ENCODE measurements around the gene MYBPHL.

The MYBPHL gene

DNA sequence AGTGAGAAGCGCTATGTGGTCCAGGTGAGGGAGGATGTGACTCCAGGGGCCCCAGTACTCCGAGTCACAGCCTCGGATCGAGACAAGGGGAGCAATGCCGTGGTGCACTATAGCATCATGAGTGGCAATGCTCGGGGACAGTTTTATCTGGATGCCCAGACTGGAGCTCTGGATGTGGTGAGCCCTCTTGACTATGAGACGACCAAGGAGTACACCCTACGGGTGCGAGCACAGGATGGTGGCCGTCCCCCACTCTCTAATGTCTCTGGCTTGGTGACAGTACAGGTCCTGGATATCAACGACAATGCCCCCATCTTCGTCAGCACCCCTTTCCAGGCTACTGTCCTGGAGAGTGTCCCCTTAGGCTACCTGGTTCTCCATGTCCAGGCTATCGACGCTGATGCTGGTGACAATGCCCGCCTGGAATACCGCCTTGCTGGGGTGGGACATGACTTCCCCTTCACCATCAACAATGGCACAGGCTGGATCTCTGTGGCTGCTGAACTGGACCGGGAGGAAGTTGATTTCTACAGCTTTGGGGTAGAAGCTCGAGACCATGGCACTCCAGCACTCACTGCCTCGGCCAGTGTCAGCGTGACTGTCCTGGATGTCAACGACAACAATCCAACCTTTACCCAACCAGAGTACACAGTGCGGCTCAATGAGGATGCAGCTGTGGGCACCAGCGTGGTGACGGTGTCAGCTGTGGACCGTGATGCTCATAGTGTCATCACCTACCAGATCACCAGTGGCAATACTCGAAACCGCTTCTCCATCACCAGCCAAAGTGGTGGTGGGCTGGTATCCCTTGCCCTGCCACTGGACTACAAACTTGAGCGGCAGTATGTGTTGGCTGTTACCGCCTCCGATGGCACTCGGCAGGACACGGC, 55.3 kb downstream of the MYBPHL start:
- DNase-seq, result no peak

DNA sequence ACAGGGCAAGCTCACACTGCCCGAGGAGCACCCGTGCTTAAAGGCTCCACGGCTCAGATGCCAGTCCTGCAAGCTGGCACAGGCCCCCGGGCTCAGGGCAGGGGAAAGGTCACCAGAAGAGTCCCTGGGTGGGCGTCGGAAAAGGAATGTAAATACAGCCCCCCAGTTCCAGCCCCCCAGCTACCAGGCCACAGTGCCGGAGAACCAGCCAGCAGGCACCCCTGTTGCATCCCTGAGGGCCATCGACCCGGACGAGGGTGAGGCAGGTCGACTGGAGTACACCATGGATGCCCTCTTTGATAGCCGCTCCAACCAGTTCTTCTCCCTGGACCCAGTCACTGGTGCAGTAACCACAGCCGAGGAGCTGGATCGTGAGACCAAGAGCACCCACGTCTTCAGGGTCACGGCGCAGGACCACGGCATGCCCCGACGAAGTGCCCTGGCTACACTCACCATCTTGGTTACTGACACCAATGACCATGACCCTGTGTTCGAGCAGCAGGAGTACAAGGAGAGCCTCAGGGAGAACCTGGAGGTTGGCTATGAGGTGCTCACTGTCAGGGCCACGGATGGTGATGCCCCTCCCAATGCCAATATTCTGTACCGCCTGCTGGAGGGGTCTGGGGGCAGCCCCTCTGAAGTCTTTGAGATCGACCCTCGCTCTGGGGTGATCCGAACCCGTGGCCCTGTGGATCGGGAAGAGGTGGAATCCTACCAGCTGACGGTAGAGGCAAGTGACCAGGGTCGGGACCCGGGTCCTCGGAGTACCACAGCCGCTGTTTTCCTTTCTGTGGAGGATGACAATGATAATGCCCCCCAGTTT, 56.1 kb downstream of the MYBPHL start:
- no peak for DNase-seq

- no peak for DNase-seq
These were observed 57.0 kb downstream of the MYBPHL start for GRCh38 chr1:109249654-109250401.

DNA sequence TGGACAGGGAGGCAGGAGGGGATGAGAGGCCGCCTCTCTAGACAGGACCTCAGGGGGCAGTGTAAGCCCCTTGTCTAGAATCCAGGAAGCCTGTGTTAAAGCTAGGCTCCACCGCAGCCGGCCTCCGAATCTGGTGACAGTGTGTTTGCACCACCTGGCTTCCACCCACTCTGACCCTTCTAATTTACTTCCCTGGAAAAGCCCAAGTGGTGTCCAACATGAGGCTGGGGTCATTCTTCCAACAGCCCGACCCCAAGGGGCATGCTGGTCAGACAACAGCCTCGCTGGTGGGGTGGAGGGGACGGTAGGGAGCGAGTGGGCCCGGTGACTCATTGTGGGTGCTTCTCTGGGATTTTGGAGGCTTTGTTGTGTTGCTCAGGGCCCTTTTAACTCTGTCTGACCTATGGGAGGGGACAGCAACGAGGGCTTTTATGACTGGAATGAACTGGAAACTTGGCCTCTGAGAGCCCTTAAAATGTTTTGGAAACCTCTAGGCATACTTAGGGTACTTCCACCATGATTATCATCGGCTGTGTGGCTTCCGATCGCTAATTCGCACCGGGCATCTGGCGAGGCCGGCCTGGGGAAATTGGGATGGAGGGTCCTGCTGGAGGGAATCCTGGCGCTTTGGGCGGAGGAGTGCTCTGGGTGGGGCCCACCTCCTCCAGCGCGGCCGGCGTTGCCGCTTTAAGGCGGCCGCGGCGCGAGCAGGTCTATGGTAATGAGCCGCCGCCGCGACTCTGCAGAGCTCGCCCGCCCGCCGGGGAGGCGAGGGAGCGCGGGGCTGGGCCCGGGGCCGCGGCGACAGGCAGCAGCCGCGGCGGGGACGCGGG, 57.8 kb downstream of the MYBPHL start, which contains the start of gene CELSR2:
CELSR2 (plus strand) TSS at position 743 of the 833 bp plus-strand sequence. CDS start 541 bp downstream, outside the sequence.
- DNase-seq, result no peak

DNA sequence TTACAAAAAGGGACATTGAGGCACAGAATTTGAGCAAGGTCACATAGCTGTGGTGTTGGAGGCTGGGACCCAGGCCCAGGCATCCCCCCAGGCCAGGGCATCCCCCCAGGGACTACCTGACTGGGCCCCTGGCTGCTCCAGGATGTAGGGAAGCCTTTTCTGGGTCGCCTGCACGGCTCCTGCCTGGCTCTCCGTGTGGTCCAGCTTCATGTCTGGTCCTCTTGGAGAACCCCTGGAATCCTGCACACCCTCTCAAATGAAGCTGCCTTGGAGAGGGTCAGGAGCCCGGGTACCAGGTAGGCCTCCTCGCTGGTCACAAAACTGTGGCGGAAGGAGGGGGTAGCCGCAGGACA, 58.4 kb downstream of the MYBPHL start:
- DNase-seq, result no peak

DNA sequence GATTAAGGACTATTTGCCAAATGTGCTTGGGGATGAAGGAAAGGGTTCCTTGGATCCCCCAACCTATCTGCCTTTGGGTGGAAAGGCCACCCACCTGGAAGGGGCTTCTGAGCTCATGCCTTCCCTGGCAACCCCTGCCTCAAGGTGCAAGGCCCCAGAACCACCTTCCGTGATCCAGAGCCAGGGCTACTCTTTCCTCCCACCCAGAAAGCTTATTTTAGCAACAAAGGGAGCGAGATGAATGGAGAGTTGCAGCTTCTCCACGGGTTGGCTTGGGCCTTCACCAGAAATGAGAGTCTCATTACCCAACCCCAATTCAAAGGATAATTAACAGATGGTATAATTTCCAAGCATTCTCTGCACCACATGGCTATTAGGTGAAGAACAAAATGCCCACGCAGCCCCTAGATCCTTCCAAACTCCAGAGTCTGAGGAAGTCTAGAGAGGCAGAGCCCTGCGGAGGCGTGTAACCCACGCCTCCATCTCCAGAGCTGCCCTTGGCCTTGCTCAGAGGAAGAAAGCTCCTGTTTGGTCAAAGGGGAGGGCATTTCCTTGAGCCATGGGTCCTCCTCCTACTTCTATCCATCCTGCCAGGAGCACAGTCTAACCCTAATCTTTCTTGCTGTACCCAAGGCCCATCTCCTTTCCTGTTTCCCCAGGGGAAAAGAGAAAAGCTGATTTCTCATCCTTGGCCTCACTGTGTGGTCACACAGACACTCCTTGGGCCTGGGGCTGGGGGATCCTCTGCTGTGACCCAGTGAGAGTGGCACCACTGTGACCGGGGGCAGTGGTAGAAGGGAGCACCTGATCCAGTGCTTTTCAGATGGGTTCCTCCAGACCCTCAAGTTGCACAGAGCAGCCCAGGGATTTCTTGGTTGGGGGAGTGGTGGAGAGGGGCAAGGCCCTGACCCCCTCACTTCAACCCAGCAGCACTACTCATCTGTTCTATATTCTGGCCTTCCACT, 59.1 kb downstream of the MYBPHL start:
- DNase-seq, result no peak

- DNase-seq, result no peak
These were observed 60.7 kb downstream of the MYBPHL start for GRCh38 chr1:109246141-109246551.

GRCh38 chr1:109243860-109244552, 62.8 kb downstream of the MYBPHL start:
- DNase-seq, result no peak

DNA sequence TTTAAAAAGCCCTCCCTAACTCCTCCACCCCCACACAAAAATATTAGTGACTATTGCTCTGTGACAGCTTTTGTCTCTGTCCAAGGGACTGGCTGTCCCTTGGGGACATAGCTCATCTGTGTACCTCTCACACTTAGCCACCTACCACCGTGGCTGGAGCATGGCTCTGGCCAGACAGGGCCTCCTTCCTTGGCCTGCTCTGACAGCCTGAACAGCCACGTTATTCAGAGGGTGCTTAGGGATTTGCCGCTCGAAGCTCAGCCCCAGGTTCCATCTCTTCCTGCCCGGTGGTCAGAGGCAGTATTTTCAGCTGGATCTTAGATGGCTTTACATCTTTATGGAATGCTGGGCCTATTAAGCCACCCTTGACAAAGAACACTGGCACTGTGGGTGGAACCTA, 63.6 kb downstream of the MYBPHL start:
- DNase-seq, result no peak

DNA sequence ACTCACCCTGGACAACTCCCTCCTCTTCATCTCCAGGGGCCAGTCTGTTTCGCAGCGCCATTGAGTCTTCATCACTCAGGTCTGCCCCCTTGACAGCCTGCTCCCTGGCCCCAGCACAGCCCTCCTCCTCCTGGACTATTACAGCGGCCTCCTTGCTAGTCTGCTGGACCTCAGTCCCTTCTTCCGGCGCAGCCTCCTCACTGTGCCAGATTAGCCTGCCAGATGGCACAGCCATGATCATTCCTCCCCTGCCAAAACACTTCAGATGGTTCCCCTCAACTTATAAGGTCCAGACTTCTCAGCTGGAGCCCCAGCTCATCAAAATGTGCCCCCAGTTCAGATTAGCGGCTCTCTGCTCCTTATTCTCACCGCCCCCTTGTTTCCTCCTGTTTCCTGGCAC, 64.4 kb downstream of the MYBPHL start:
- no peak for DNase-seq
